Measurements from ENCODE around the gene LARP4B.

DNA sequence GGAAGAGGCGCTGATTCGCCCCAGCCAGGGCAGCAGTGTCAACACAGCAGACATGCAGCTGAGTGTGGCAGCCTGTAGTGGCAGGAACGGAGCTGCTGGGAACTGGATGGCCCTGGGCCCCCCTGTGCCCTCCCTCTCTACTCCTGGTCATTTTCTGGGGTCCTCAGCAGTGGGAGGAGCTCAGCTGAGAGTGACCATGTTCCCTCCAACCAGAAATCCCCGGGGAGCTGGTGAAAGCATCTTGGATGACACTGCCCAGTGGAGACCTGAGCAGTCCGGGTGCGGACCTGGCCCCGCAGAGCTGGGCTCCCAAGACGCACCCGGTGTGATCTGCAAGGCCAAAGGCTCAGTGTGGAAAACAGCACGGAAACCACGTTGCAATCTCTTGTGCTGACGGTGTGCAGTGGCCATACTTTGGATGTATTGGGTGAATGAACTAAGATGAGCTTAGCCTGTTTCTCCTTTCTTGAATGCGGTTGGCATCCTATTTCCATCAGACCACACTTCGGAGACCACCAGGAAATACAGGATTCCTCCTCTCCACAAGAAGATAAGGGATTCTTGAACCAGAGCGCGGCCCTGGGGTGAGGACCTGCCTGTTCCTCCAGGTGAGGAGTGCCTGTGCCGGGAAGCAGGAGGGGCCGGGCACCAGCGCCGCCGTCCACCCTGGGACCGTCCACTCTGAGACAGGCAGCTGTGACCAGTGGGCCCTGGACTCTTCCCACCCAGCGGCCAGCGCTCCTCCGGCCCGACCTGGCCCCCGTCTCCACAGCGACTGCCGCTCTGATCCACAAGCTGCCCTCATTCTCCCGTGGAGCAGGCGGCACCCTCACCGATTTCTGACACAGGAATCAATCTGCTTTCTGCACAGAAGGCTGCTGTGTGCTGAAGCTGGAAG is 148.5 kb downstream of the LARP4B start:
- TF ChIP-seq EZH2 (IDR thresholded peaks at IDR 0.05; ENCODE audit: low read depth, unreplicated experiment) = no peak
- TF ChIP-seq, protein P1, sequence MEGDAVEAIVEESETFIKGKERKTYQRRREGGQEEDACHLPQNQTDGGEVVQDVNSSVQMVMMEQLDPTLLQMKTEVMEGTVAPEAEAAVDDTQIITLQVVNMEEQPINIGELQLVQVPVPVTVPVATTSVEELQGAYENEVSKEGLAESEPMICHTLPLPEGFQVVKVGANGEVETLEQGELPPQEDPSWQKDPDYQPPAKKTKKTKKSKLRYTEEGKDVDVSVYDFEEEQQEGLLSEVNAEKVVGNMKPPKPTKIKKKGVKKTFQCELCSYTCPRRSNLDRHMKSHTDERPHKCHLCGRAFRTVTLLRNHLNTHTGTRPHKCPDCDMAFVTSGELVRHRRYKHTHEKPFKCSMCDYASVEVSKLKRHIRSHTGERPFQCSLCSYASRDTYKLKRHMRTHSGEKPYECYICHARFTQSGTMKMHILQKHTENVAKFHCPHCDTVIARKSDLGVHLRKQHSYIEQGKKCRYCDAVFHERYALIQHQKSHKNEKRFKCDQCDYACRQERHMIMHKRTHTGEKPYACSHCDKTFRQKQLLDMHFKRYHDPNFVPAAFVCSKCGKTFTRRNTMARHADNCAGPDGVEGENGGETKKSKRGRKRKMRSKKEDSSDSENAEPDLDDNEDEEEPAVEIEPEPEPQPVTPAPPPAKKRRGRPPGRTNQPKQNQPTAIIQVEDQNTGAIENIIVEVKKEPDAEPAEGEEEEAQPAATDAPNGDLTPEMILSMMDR (conservative IDR thresholded peaks at IDR 0.05; ENCODE audit: low read depth in 2 of 2) = no peak
- TF ChIP-seq POLR2AphosphoS5 (IDR thresholded peaks at IDR 0.05; ENCODE audit: low read depth) = no peak
- TF ChIP-seq EZH2phosphoT487 (IDR thresholded peaks at IDR 0.05; ENCODE audit: unreplicated experiment) = no peak
- TF ChIP-seq, protein P2, sequence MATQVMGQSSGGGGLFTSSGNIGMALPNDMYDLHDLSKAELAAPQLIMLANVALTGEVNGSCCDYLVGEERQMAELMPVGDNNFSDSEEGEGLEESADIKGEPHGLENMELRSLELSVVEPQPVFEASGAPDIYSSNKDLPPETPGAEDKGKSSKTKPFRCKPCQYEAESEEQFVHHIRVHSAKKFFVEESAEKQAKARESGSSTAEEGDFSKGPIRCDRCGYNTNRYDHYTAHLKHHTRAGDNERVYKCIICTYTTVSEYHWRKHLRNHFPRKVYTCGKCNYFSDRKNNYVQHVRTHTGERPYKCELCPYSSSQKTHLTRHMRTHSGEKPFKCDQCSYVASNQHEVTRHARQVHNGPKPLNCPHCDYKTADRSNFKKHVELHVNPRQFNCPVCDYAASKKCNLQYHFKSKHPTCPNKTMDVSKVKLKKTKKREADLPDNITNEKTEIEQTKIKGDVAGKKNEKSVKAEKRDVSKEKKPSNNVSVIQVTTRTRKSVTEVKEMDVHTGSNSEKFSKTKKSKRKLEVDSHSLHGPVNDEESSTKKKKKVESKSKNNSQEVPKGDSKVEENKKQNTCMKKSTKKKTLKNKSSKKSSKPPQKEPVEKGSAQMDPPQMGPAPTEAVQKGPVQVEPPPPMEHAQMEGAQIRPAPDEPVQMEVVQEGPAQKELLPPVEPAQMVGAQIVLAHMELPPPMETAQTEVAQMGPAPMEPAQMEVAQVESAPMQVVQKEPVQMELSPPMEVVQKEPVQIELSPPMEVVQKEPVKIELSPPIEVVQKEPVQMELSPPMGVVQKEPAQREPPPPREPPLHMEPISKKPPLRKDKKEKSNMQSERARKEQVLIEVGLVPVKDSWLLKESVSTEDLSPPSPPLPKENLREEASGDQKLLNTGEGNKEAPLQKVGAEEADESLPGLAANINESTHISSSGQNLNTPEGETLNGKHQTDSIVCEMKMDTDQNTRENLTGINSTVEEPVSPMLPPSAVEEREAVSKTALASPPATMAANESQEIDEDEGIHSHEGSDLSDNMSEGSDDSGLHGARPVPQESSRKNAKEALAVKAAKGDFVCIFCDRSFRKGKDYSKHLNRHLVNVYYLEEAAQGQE (IDR thresholded peaks at IDR 0.05; ENCODE audit: unreplicated experiment) = no peak
- TF ChIP-seq NANOG (IDR thresholded peaks at IDR 0.05; ENCODE audit: borderline replicate concordance) = no peak
- TF ChIP-seq CREB1 (CRISPR knock-in tag; IDR thresholded peaks at IDR 0.05; ENCODE audit: low read depth) = no peak
- no peak for TF ChIP-seq ZNF114 (CRISPR knock-in tag; IDR thresholded peaks at IDR 0.05)
- no peak for TF ChIP-seq STAT1 (IDR thresholded peaks at IDR 0.05; ENCODE audit: unreplicated experiment)
- no peak for TF ChIP-seq ZNF331 (CRISPR knock-in tag; IDR thresholded peaks at IDR 0.05; ENCODE audit: low read depth)
- no peak for TF ChIP-seq JUNB (IDR thresholded peaks at IDR 0.05; ENCODE audit: unreplicated experiment)
- TF ChIP-seq, protein P3, sequence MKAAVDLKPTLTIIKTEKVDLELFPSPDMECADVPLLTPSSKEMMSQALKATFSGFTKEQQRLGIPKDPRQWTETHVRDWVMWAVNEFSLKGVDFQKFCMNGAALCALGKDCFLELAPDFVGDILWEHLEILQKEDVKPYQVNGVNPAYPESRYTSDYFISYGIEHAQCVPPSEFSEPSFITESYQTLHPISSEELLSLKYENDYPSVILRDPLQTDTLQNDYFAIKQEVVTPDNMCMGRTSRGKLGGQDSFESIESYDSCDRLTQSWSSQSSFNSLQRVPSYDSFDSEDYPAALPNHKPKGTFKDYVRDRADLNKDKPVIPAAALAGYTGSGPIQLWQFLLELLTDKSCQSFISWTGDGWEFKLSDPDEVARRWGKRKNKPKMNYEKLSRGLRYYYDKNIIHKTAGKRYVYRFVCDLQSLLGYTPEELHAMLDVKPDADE (IDR thresholded peaks at IDR 0.05) = no peak
